ENCODE data around the gene BMP6. TPM values are rescaled to one million over a fixed set of nuclear protein-coding genes. Genes with fewer than 3 reads are reported as not detected.
A peak's percentile ranks its signal among the peaks of the same experiment; 100 is the strongest.

The BMP6 gene
- total RNA-seq, 3 donors from 2014 or later = 3.5 to 11.1 (median 6.2) TPM

DNA sequence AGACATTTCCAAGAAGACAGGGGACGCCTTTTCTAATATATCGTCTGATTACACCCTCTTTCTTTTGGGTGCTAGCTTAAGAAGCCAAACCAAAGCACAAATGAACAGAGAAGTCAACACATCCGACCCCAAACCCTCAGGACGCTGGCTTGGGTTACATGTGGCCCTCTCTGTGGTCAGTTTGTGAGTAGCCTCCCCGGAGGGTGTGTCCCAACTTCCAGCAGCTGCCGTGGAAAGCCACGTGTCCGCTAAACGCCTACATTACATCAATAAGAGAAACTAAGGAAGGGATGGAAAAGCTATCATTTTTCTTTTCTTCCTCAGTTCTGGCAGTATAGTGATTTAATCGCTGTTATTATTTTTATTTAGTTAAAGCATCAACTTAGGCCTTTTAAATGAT lies 487 bp upstream of the BMP6 start:
- TF ChIP-seq POLR2A (IDR thresholded peaks at IDR 0.05) (no peak), POLR2AphosphoS5 (IDR thresholded peaks at IDR 0.05) (no peak)
- TF ChIP-seq, protein P1, sequence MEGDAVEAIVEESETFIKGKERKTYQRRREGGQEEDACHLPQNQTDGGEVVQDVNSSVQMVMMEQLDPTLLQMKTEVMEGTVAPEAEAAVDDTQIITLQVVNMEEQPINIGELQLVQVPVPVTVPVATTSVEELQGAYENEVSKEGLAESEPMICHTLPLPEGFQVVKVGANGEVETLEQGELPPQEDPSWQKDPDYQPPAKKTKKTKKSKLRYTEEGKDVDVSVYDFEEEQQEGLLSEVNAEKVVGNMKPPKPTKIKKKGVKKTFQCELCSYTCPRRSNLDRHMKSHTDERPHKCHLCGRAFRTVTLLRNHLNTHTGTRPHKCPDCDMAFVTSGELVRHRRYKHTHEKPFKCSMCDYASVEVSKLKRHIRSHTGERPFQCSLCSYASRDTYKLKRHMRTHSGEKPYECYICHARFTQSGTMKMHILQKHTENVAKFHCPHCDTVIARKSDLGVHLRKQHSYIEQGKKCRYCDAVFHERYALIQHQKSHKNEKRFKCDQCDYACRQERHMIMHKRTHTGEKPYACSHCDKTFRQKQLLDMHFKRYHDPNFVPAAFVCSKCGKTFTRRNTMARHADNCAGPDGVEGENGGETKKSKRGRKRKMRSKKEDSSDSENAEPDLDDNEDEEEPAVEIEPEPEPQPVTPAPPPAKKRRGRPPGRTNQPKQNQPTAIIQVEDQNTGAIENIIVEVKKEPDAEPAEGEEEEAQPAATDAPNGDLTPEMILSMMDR (IDR thresholded peaks at IDR 0.05) = no peak
- Histone ChIP-seq H3K27me3 (peaks cover 3 to 48% of the 10 kb centered on the region in 2 donors), H3K36me3 (no peaks in the 10 kb centered on the region), H3K9me3 (no peaks in the 10 kb centered on the region), H3K4me1 (peaks cover 0 to 11% of the 10 kb centered on the region in 2 donors), H3K4me3 (peak overlapping the region; percentile 59 to 89 (median 62)), H3K27ac (no peak overlapping the region)
- no peak for DNase-seq (ENCODE audit: low spot score in 2 of 2)
- intact Hi-C loops (cut with DNase I; ENCODE audit: low total_unique reads) = no loop called here

DNA sequence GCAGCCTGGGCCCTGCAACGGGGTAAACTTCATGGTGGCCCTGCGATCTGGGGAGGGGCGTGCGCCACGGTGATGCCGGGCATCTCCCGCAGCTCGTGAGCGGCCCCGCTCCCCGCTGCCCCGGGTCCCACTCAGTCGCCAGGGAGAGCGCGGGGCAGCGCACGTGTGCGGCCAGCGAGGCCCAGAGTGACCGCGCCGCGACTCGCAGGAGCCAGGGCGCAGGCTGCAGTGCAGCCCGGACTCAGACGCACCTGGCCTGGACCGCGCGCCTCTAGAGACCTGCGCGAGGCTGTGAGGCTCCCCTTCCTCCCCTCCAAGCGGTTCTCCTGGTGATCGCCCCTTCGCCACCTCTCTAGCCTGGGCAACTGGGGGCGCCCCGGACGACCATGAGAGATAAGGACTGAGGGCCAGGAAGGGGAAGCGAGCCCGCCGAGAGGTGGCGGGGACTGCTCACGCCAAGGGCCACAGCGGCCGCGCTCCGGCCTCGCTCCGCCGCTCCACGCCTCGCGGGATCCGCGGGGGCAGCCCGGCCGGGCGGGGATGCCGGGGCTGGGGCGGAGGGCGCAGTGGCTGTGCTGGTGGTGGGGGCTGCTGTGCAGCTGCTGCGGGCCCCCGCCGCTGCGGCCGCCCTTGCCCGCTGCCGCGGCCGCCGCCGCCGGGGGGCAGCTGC lies 652 bp downstream of the BMP6 start:
- no peak for DNase-seq (ENCODE audit: low spot score in 2 of 2)
- TF ChIP-seq, protein P1 (IDR thresholded peaks at IDR 0.05) = no peak
- TF ChIP-seq POLR2AphosphoS5 (IDR thresholded peaks at IDR 0.05) = no peak
- no peak for TF ChIP-seq POLR2A (IDR thresholded peaks at IDR 0.05)
- Histone ChIP-seq H3K4me1 (peaks cover 0 to 11% of the 10 kb centered on the region in 2 donors), H3K9me3 (no peaks in the 10 kb centered on the region), H3K27ac (no peak overlapping the region), H3K36me3 (no peaks in the 10 kb centered on the region), H3K4me3 (peak overlapping the region; percentile 59 to 89 (median 62)), H3K27me3 (peaks cover 3 to 58% of the 10 kb centered on the region in 2 donors)
- intact Hi-C loops (cut with DNase I; ENCODE audit: low total_unique reads) = no loop called here

DNA sequence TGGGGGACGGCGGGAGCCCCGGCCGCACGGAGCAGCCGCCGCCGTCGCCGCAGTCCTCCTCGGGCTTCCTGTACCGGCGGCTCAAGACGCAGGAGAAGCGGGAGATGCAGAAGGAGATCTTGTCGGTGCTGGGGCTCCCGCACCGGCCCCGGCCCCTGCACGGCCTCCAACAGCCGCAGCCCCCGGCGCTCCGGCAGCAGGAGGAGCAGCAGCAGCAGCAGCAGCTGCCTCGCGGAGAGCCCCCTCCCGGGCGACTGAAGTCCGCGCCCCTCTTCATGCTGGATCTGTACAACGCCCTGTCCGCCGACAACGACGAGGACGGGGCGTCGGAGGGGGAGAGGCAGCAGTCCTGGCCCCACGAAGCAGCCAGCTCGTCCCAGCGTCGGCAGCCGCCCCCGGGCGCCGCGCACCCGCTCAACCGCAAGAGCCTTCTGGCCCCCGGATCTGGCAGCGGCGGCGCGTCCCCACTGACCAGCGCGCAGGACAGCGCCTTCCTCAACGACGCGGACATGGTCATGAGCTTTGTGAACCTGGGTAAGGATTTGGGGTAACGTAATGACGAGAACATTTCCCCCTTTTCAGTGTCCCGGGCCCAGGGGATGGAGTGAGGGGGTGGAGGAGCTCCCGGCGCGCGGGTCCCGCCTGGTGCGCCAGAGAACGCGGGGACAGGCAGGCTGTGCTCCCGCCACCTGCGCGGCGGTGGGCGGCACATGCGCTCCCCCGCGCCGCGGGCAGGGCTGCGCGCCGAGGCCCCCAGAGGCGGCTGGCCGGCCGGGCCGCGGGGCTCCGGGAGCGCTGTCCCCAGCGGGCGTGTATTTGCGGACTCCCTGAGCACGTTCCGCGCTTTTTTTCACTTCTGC lies 1.4 kb downstream of the BMP6 start:
- peaks cover 3 to 60% of the 10 kb centered on the region in 2 donors for H3K27me3 ChIP-seq
- no peak for TF ChIP-seq POLR2A (IDR thresholded peaks at IDR 0.05)
- no peak for TF ChIP-seq POLR2AphosphoS5 (IDR thresholded peaks at IDR 0.05)
- TF ChIP-seq, protein P1 (IDR thresholded peaks at IDR 0.05) = no peak
- peaks cover 0 to 11% of the 10 kb centered on the region in 2 donors for H3K4me1 ChIP-seq
- DNase-seq (ENCODE audit: low spot score in 2 of 2) = no peak
- H3K4me3 ChIP-seq = peak overlapping the region; percentile 59 to 89 (median 62)
- no peaks in the 10 kb centered on the region for H3K36me3 ChIP-seq
- H3K27ac ChIP-seq = no peak overlapping the region
- intact Hi-C loops (cut with DNase I; ENCODE audit: low total_unique reads) = no loop called here
- no peaks in the 10 kb centered on the region for H3K9me3 ChIP-seq

DNA sequence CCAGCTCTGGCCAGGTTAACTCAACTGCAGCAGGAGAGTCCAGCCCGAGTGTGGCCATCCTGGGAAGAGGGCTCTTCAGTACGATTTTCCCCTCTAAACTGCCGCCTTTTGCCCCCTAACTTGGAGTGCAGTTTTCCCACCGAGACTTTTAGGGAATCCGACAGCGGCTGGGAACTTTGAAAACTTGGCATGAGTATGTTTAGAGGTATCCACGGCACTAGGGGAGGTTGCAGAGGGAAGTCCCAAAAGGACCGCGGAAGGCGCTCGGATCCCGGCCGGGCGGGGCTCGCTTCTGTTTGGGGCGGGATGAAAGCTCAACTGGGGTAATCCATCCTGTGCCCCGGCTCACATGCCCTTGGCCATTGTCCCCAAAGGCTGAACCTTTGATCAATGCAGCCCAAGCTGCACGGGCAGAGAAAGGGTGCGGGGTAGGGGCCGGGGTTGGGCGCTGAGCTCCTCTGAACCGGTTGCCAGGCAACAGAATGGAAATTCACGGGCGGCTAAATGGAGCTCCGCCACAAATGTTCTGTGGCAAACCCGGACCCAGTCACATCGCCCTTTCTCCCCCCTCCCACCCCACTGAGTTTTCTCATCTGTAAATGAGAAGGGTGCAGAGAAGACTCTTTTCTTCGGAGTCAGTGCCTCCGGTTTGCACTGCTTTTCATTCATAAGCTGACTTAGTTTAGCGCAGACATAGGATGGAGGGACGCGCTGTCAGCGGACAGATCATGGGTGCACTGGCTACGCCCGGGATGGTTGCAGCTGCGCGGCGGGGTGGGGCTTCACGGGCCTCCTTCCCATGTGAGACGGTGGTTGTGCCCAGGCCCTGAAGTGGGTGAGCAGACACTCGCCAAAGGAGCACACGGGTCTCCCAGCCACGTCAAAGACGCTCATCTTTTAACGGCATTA lies 2.3 kb downstream of the BMP6 start:
- intact Hi-C loops (cut with DNase I; ENCODE audit: low total_unique reads) = no loop called here
- H3K9me3 ChIP-seq = no peaks in the 10 kb centered on the region
- H3K4me3 ChIP-seq = peak overlapping the region; percentile 59 to 89 (median 62)
- H3K27ac ChIP-seq = peak overlapping the region in 1 of 2 donors; percentile 66
- H3K36me3 ChIP-seq = no peaks in the 10 kb centered on the region
- H3K27me3 ChIP-seq = peaks cover 3 to 62% of the 10 kb centered on the region in 2 donors
- TF ChIP-seq, protein P1 (IDR thresholded peaks at IDR 0.05) = no peak
- TF ChIP-seq POLR2A (IDR thresholded peaks at IDR 0.05) (no peak), POLR2AphosphoS5 (IDR thresholded peaks at IDR 0.05) (no peak)
- no peak for DNase-seq (ENCODE audit: low spot score in 2 of 2)
- peaks cover 0 to 11% of the 10 kb centered on the region in 2 donors for H3K4me1 ChIP-seq

Measured in breast epithelium (tissue), 4 donors.